C4-2B (cell line): ENCODE results near the gene CYB561D2.

Experiments used
- H3K27ac ChIP-seq: fragments of 450-650 bp; 2 replicates; pipeline ENCODE4 v1.5.1; 2017
- CTCF ChIP-seq: fragments of 450-650 bp; conservative IDR thresholded peaks from 2 replicates; pipeline ENCODE4 v1.5.1; 2017; ENCODE audit warnings: mild to moderate bottlenecking
- ZFX ChIP-seq: fragments of 450-650 bp; IDR thresholded peaks from 2 replicates; pipeline ENCODE4 v1.6.1; 2017

CYB561D2 gene

DNA sequence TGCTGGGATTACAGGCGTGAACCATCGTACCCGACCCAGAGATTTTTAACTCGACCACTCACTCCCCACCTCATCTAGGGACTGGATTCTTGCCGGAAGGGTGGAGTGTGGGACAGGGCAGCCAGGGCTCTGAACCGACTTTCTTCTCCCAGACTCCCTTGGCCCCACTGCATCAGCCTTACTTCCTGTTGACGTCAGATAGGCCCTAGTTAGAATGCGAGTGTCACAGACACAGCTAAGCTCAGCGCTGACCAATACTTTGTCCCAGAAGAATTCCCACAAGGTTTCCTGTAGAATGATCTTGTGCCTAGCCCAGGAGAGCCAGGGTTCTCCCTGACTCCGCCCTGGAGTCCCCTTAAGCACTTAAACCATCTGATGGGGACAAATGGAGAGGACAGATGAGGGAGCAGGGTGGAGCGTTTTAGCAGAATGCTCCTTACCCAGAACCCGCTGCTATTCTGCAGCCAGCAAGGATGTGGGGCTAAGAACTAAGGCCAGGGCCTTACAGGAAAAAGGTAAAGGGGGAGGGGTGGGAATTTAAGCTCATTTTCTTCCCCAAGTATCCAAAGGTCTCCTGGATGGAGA is 16.8 kb upstream of the CYB561D2 start:
- TF ChIP-seq ZFX (no peak), CTCF (no peak)
- peak overlapping the region; percentile 97 for H3K27ac ChIP-seq

DNA sequence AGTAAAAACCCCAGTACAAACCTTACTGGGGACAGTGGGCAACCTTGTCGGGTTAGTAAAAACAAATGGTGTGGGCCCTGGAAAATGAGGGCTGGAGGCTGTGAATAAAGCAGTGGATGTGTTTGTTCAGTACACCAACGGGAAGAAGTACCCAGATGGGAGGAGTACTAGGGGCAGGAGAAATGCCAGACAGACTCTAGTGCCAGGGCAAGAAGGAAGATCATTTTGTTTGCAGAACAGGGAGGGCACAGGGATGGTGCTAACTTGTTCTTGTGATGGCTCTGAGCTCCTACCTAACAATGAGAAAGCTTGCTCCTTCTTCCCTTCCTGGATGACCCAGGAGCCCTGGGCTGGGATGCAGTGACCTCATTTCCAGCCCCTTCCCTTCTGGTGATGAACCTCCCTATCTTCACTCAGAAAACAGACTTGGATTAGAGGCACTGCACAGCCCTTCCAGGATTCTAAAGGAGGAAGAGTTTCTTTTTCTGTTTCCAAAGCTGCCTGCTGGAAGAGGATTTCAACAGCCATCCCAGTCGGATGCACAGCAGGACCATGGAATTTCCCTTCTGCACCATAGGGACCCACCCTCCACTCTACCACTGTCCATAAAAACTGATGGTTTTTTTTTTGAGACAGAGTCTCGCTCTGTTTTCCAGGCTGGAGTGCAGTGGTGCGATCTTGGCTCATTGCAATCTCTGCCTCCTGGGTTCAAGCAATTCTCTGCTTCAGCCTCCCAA is 16.2 kb upstream of the CYB561D2 start:
- H3K27ac ChIP-seq = peak overlapping the region; percentile 97

GRCh38 chr3:50336452-50337174 is 14.0 kb upstream of the CYB561D2 start:
- H3K27ac ChIP-seq = peak overlapping the region; percentile 97
- TF ChIP-seq ZFX (no peak), CTCF (no peak; the same call in 1 of the 2 replicates)

More for the DNA sequence above, 16.2 kb upstream of the CYB561D2 start:
- no peak for TF ChIP-seq CTCF
- no peak for TF ChIP-seq ZFX

- H3K27ac ChIP-seq = peak overlapping the region; percentile 97
- no peak for TF ChIP-seq CTCF
- TF ChIP-seq ZFX = no peak
Observed at GRCh38 chr3:50337175-50337861, 13.3 kb upstream of the CYB561D2 start.

DNA sequence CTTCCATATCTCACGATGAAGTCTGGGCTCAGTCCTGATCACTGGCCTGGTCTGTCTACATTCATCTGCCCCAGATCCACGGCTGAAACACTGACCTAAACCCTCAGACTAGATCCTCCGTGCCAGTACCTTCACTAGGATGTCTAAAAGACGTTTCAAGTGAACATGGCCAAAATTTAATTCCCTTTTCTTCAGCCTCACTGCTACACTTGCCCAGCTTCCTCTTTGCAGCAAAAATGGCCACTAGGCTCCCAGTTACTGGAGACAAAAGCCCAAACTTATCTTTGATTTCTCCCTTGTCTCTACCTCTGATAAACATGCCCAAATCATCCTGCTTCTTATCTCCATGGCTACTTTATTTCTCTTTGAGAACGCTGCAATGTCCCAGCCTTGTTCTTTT is 11.7 kb upstream of the CYB561D2 start:
- H3K27ac ChIP-seq = peak overlapping the region; percentile 97; the same call in 1 of the 2 replicates
- TF ChIP-seq CTCF = no peak
- TF ChIP-seq ZFX = no peak

DNA sequence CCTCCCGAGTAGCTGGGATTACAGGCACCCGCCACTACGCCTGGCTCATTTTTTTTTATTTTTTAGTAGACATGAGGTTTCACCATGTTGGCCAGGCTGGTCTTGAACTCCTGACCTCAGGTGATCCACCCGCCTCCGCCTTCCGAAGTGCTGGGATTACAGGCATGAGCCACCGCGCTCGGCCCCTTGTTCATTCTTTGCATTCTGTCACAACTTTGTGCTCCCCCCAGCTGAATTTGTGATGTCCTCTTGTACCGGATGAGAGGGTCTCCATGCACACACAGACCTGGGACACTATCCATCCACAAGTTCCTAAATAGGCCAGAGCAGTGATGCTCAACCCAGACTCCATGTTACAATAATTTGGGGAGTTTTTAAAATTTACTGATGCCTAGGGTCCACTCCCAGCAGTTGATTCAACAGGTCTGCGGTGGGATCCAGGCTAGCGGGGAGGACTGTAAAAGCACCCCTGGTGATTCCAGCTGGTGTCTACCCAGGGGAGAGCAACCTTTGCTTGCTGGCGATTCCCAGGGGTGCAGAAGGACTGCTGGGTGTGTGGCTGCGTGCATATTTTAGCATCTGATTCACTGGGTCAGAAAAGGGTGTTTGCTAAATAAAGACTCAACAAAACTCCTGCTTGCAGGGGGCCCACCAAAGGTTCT is 11.0 kb upstream of the CYB561D2 start:
- H3K27ac ChIP-seq = no peak overlapping the region
- TF ChIP-seq ZFX = no peak

DNA sequence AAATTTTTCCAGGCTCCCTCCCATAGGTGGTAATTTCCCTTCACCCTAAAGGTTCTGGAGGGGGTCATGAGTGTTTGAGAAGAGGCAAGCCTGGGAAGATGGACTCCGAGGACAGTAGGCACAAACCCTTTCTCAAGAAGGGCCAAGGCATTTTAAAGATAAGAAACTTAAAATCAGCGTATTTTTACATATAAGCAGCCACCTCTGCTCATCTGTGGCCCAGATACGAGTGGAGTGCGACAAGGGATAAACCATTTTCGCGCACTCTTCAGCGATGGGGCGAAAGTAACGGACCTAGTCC is 10.6 kb upstream of the CYB561D2 start:
- H3K27ac ChIP-seq = no peak overlapping the region
- TF ChIP-seq ZFX = no peak
- TF ChIP-seq CTCF = no peak
